ENCODE measurements around the gene RBCK1. TPM values are rescaled to one million over a fixed set of nuclear protein-coding genes. Genes with fewer than 3 reads are reported as not detected.
"Not testable (repeated sequence)": the region's sequence is repeated elsewhere in the genome, so short reads cannot be mapped to it uniquely, and the experiment has no call there.

Gene RBCK1
- total RNA-seq, 1 donor from 2014 or later = 128 TPM

DNA sequence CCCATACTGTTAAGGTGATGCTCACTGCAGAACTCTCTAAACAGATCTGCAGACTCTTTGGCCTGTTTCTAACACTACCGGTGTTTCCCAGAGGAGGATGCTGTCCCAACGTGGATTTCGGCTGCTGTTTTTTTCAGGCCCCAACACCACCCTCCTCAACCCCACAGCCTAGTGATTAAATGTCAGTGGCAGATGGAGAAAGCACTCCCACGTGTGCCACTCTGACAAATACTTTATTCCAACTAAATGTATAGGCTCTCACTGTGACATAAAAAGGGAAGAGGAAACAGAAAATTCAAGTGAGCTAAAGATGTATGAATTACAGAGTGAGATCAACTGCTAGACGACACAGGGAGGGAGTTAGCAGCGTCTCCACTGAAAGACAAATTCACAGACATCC, 50.7 kb downstream of the RBCK1 start:
- Mint-ChIP-seq H3K9me3 (no peaks in the 10 kb centered on the region), H3K27ac (peak overlapping the region; percentile 29), H3K27me3 (no peaks in the 10 kb centered on the region), H3K4me3 (peak overlapping the region; percentile 41), H3K36me3 (ENCODE audit: low read depth) (peaks cover 23% of the 10 kb centered on the region), H3K4me1 (peaks cover 42% of the 10 kb centered on the region)
- intact Hi-C loops (cut with micrococcal nuclease) = no loop called here
- DNase-seq = no peak

DNA sequence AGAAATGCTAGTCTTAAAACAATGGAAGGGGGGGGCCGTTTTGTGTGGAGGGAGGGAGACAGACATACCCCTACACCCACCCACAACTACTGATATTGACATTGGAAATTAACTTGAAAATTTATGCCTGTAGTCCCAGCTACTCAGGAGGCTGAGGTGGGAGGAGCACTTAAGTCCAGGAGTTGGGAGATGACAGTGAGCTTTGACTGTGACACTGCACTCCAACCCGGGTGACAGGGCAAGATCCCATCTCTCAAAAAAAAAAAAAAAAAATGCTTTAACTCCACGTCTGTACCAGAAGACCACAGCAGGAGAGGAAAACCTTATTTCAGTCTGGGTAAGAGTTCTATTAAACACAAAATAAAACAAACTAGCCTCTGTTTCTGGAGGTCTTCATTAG, 52.1 kb downstream of the RBCK1 start:
- peaks cover 23% of the 10 kb centered on the region for H3K36me3 Mint-ChIP-seq (ENCODE audit: low read depth)
- intact Hi-C loops (cut with micrococcal nuclease) = no loop called here
- no peaks in the 10 kb centered on the region for H3K27me3 Mint-ChIP-seq
- no peak overlapping the region for H3K27ac Mint-ChIP-seq
- H3K4me3 Mint-ChIP-seq = peak overlapping the region; percentile 95
- H3K9me3 Mint-ChIP-seq = no peaks in the 10 kb centered on the region
- no peak for DNase-seq
- peaks cover 43% of the 10 kb centered on the region for H3K4me1 Mint-ChIP-seq

DNA sequence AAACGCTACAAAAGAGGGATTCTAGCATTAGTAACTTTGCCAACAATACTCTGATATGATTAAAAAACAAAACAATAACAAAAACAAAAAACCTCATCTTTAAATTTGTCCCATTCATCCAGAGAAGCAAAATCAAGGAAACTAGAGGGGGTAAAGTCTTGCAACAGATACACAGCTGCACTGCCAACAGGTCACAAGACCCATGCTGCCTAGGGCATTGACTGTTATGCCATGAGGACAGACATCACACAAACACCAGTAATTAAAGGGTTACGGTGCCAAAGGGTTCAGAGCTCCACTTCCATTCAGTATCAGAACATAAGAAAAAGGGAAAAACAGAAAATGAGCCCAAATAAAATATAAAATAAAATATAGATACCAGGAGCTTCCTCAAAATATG, 52.6 kb downstream of the RBCK1 start:
- H3K9me3 Mint-ChIP-seq = no peaks in the 10 kb centered on the region
- no peak for DNase-seq
- intact Hi-C loops (cut with micrococcal nuclease) = no loop called here
- no peak overlapping the region for H3K27ac Mint-ChIP-seq
- peaks cover 43% of the 10 kb centered on the region for H3K4me1 Mint-ChIP-seq
- H3K4me3 Mint-ChIP-seq = peak overlapping the region; percentile 95
- peaks cover 23% of the 10 kb centered on the region for H3K36me3 Mint-ChIP-seq (ENCODE audit: low read depth)
- no peaks in the 10 kb centered on the region for H3K27me3 Mint-ChIP-seq

DNA sequence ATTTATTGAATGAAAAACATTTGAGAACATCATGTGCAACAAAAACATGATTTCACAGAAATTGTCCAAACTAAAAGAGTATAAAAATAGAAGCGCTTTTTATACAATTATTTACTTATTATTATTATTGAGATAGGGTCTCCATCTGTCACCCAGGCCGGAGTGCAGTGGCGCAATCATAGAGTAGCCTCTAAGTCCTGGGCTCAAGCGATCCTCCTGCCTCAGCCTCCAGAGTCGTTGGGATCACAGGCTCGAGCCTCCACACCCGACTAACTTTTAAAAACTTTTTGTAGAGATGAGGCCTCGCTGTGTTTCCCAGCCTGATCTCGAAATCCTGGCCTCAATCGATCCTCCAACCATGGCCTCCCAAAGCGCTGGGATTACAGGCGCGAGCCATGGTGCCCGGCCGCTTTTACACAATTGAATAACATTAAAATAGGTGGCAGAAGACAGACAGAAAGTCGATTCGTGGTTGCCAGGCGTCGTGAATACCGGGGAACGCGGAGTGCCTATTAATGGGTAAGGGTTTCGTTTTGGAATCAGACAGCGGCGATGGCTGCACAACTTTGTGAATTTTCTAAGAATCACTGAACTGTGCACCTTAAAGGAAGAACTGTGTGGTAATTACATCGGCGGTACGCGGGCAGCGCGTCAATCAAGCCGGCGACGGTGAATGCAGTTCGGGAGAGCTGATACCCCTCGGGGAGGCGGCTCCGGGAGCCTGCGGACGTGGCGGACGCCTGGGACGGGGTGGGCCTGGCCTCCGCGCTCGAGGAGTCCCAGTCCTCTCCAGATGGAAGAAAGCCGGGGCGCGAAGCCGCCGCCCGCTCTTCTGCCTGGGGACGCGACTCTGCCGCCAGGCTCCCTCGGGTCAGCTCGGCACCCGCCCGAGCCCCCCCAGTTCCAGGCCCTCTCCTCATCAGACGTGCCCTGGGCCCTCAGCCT, 53.4 kb downstream of the RBCK1 start:
- H3K4me3 Mint-ChIP-seq = peak overlapping the region; percentile 95
- no peaks in the 10 kb centered on the region for H3K27me3 Mint-ChIP-seq
- H3K27ac Mint-ChIP-seq = peak overlapping the region; percentile 92
- no peaks in the 10 kb centered on the region for H3K9me3 Mint-ChIP-seq
- intact Hi-C loops (cut with micrococcal nuclease) = loop anchor here (1.0 to 2.0 kb wide), 4 partner anchors 18 to 81 kb away; partner anchors contain the start of genes RBCK1 and TRIB3
- peaks cover 43% of the 10 kb centered on the region for H3K4me1 Mint-ChIP-seq
- DNase-seq = peak; percentile 88
- peaks cover 23% of the 10 kb centered on the region for H3K36me3 Mint-ChIP-seq (ENCODE audit: low read depth)

DNA sequence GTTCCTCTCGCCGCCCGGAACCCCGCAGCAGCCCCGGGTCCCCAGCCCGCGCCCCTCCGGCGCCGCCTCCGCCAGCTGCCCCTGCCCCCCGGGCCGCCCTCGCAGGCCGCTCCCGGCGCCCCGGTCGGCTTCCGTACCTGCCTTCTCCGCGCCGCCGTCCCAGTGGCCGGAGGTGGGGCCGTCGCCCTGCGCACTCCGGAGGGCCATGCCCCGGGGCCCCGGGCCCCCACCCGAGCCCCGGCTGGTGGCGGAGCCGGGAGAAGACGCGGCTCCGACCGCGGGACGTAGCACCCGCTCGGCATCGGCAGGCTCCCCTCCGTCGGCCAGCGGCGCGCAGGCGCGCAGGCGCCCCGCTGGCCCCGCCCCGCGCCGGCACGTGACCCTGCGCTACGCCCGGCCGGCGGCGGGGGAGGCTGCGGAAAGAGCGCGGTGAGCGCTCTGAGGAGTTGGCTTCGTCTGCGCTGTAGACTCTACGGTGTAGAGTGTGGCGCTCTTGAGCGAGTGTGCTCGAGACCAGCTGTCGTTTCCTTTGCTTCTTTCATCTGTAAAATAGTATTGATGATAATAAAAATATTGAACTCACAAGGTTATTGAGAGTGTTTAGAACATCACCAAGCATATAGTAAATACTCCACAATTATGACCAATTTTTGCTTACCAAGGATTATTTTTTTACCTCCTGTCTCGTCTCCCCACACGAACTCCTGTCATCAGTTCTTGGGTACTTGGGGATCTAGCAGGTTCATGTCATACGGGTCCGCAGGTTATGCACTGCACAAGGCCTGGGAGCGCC, 54.3 kb downstream of the RBCK1 start, which contains the start of gene TBC1D20:
TSS of gene TBC1D20 (minus strand) at position 335 of the 793 bp plus-strand sequence. CDS start at position 207, 128 bp downstream.
- Mint-ChIP-seq H3K36me3 (ENCODE audit: low read depth) (peaks cover 22% of the 10 kb centered on the region), H3K27me3 (peaks cover 2% of the 10 kb centered on the region), H3K4me3 (peak within 1 kb of the TSS; percentile 95), H3K27ac (peak within 1 kb of the TSS; percentile 92), H3K4me1 (peaks cover 41% of the 10 kb centered on the region), H3K9me3 (peaks cover 3% of the 10 kb centered on the region)
- peak; percentile 96 for DNase-seq
- intact Hi-C loops (cut with micrococcal nuclease) = loop anchor here (1.0 to 2.0 kb wide), 4 partner anchors 17 to 82 kb away; partner anchors contain the start of genes RBCK1 and TRIB3

DNA sequence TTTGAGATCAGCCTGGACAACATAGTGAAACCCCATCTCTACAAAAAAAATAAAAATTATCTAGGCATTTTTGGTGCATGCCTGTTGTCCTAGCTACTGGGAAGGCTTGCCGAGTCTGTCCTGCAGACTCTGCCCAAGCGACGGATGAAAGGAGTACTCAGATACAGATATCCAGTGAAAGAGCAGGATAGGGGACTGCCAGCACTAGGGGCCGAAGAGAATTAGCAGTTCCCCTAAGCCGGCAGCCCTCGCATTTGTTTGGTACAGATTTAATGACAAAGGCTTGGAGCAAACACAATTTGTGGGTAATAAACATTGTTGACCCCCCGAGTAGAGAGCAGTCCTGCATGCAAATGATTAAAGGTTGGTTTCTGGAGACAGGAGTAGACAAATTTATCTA, 59.7 kb downstream of the RBCK1 start:
- no peak overlapping the region for H3K4me3 Mint-ChIP-seq
- H3K27me3 Mint-ChIP-seq = peaks cover 8% of the 10 kb centered on the region
- DNase-seq = no peak
- no peak overlapping the region for H3K27ac Mint-ChIP-seq
- H3K9me3 Mint-ChIP-seq = peaks cover 17% of the 10 kb centered on the region
- intact Hi-C loops (cut with micrococcal nuclease) = no loop called here
- H3K36me3 Mint-ChIP-seq (ENCODE audit: low read depth) = peaks cover 19% of the 10 kb centered on the region
- H3K4me1 Mint-ChIP-seq = peaks cover 7% of the 10 kb centered on the region

DNA sequence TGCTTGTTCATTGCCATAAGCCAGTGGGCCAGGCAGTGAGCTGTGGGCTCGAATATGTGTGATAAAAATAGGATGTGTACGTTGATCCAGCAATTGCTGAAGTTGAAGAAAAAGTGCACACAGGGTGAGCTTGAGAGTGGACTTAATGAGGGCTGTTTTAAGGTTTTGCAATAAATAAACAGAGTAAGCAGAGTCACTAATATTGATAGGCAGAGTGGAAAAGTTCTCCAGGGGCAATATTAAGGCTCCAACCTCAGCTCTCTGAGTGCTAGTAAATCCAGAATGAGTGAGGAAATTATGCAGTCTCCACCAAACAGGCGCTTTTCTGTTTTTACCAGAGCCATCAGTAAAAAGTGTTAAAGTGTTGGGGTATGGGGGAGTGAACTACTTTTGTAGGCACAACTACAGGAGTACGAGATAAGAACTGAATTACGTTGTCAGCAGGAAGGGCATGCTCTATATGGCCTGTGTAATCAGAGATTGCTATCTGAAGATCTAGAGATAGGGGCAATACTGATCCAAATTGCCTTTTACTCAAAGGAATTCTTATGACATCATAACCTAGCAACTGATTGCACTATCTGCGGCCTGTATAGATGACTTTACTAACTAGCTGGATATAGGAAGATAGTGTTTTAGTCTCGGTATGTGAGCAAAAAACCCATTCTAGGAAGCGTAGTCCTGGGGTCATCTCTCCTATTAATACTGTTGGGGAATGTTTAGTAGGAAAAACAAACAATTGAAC, 61.8 kb downstream of the RBCK1 start:
- H3K9me3 Mint-ChIP-seq = peaks cover 17% of the 10 kb centered on the region
- H3K4me3 Mint-ChIP-seq = no peak overlapping the region

DNA sequence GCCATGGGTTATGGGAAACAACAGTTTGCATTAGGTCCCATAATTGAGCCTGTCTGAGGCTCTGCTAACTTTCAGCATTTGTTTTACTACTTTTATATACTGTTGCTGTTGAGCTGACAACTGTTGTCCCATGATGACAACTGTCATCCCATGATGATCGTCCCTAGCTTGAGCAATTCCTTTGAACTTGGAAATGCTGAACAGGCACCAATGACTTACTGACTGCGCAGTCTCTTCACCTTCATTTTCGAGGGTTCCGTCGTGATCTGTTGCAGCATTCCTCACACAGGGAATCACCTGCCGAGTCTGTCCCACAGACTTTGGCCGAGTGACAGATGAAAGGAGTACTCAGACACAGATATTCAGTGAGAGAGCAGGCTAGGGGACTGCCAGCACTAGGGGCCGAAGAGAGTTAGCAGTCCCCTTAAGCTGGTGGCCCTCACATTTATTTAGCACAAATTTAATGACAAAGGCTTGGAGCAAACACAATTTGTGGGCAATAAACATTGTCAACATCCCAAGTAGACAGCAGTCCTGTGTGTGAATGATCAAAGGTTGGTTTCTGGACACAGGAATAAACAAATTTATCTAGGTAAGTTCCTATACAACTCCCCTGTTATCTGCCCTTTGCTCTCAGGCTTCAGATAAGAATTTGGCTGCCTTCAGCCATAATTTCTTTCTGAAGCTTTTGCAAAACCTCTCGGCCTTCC, 64.2 kb downstream of the RBCK1 start:
- no peak overlapping the region for H3K4me3 Mint-ChIP-seq
- peaks cover 7% of the 10 kb centered on the region for H3K27me3 Mint-ChIP-seq
- no peak overlapping the region for H3K27ac Mint-ChIP-seq
- DNase-seq = no peak
- intact Hi-C loops (cut with micrococcal nuclease) = no loop called here
- peaks cover 16% of the 10 kb centered on the region for H3K9me3 Mint-ChIP-seq
- H3K36me3 Mint-ChIP-seq (ENCODE audit: low read depth) = peaks cover 32% of the 10 kb centered on the region
- H3K4me1 Mint-ChIP-seq = peaks cover 9% of the 10 kb centered on the region

More for the DNA sequence above, 61.8 kb downstream of the RBCK1 start:
- Mint-ChIP-seq H3K27me3 (peaks cover 8% of the 10 kb centered on the region), H3K36me3 (ENCODE audit: low read depth) (peaks cover 28% of the 10 kb centered on the region), H3K4me1 (peaks cover 5% of the 10 kb centered on the region), H3K27ac (no peak overlapping the region)
- DNase-seq = no peak
- intact Hi-C loops (cut with micrococcal nuclease) = no loop called here

DNA sequence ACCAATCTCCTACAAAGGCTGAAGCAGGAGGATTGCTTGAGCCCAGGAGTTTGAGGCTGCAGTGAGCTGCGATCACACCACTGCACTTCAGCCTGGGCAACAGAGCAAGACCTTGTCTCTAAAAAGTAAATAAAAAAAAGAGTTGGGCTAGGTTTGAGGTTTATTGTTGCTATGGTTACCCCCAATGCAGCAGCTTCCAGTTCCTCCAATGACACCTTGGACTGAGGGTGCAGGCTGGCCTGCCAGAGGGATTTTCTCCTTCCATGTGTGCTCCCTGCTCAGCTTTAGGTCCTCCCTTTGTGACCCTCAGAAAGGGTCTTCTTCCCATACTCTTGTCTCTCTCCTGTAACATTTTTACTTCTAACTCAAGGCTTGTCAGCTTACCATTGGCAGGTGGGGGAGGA, 64.8 kb downstream of the RBCK1 start:
- Mint-ChIP-seq H3K4me3 (no peak overlapping the region), H3K4me1 (peaks cover 9% of the 10 kb centered on the region), H3K27ac (peak overlapping the region; percentile 39), H3K36me3 (ENCODE audit: low read depth) (peaks cover 32% of the 10 kb centered on the region), H3K27me3 (peaks cover 5% of the 10 kb centered on the region), H3K9me3 (peaks cover 13% of the 10 kb centered on the region)
- intact Hi-C loops (cut with micrococcal nuclease) = no loop called here
- no peak for DNase-seq

DNA sequence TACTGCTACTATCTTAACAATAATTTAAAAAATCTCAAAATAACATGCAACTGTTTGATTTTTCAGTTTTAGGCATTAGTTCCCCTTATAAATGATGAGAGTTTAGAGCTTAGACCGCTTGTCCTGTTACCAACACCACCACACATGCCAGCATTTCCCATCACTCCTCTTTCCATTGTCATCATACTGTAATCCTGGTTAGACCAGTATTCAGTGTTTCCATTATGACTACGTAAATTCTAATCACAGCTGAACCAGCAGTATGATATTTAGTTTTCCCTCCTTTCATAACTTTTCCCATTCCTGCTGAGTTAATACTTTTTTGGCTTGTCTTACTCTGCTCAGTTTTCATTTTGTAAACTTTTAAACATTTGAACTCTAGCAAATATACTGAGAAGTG, 66.5 kb downstream of the RBCK1 start:
- peaks cover 1% of the 10 kb centered on the region for H3K27me3 Mint-ChIP-seq
- peaks cover 4% of the 10 kb centered on the region for H3K9me3 Mint-ChIP-seq
- intact Hi-C loops (cut with micrococcal nuclease) = no loop called here
- peaks cover 39% of the 10 kb centered on the region for H3K36me3 Mint-ChIP-seq (ENCODE audit: low read depth)
- no peak for DNase-seq
- H3K4me1 Mint-ChIP-seq = peaks cover 19% of the 10 kb centered on the region
- H3K27ac Mint-ChIP-seq = no peak overlapping the region
- no peak overlapping the region for H3K4me3 Mint-ChIP-seq

DNA sequence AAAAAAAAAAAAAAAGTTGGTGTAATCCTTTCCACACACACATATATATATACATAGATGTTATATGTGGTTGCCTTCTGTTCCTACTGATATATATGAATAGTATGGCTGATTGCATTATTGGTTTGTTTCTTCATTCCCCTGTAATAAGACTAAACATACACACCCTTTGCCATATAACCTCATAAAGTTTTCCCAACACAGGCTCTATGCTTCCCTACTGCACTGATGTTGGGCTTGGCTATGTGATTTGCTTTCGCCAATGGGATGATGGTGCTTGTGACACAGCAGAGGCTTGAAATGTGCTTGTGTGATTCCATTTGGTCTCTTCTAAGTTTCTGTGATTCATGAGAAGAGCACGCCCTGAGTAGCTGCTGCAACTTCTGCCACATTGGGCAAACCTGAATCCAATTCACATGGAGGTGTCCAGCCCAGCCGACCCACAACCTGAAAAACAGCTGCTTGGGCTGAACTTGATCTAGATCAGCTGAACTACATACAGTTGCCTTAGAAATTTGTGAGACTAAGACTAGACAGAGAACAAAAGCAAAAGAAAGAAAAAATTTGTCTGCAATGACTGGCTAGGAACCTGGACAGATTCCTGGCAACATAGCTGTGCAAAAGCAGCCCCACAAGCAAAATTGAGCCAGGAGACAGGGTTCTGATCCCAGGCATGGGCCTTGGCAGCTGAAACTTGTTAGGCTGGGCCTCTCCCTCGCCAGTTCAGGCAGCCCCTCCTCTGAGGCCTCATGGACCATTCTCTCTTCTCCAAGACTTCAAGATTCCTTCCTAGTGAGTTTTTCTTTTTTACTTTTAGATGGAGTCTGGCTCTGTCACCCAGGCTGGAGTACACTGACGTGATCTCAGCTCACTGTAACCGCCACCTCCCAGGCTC, 67.6 kb downstream of the RBCK1 start:
- DNase-seq = no peak
- peak overlapping the region; percentile 12 for H3K27ac Mint-ChIP-seq
- intact Hi-C loops (cut with micrococcal nuclease) = no loop called here
- H3K4me1 Mint-ChIP-seq = peaks cover 22% of the 10 kb centered on the region
- H3K9me3 Mint-ChIP-seq = no peaks in the 10 kb centered on the region
- H3K4me3 Mint-ChIP-seq = no peak overlapping the region
- no peaks in the 10 kb centered on the region for H3K27me3 Mint-ChIP-seq
- H3K36me3 Mint-ChIP-seq (ENCODE audit: low read depth) = peaks cover 38% of the 10 kb centered on the region

DNA sequence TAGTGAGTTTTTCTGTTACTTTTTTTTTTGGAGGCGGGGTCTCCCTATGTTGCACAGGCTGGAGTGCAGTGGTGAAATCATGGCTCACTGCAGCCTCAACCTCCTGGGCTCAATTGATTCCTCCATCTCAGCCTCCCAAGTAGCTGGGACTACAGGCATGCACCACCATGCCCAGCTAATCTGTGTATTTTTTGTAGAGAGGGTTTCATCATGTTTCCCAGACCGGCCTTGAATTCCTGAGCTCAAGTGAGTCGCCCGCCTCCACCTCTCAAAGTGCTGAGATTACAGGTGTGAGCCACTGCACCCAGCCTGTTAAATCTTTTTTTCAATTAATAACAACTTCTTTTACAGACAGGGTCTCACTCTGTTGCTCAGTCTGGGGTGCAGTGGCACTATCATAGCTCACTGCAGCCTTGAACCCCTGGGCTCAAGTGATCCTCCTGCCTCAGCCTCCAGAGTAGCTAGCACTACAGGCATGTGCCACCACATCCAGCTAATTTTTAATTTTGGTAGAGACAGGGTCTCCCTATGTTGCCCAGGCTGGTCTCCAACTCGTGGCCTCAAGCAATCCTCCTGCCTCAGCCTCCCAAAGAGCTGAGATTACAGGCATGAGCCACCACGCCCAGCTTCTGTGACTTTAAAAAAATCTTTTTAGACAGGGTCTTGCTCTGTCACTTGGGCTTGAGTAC, 68.6 kb downstream of the RBCK1 start:
- H3K4me3 Mint-ChIP-seq; H3K27me3 Mint-ChIP-seq; H3K9me3 Mint-ChIP-seq; intact Hi-C loops (cut with micrococcal nuclease); H3K27ac Mint-ChIP-seq; DNase-seq: not testable (repeated sequence)
- peaks cover 38% of the 10 kb centered on the region for H3K36me3 Mint-ChIP-seq (ENCODE audit: low read depth)
- H3K4me1 Mint-ChIP-seq = peaks cover 27% of the 10 kb centered on the region

Measured in activated CD4-positive, alpha-beta T cell treated with anti-CD3 and anti-CD28 coated beads, Interleukin-2, amount 10 ng/mL, durations not matched to agents 24 days and 14 days (primary cell).